HL-60/S4 treated with phorbol 12-myristate 13-acetate at 8.2 ng/mL for 4 days and 3 days (cell line): ENCODE measurements around the gene CACNA2D4.

Experiments used
- in situ Hi-C: fragments of 300-500 bp; cut with MboI; formaldehyde crosslinking; loops from 2 replicates; pipeline ENCODE4 v1.15.0; 2022; ENCODE audit warnings: low sequenced_read_pairs

The CACNA2D4 gene

GRCh38 chr12:1836241-1836803 lies 82.1 kb downstream of the CACNA2D4 start:
- in situ Hi-C loops, result no loop called here

- in situ Hi-C loops, result no loop called here
Measured at GRCh38 chr12:1835211-1836131, 83.0 kb downstream of the CACNA2D4 start.

- in situ Hi-C loops, result no loop called here
Measured at GRCh38 chr12:1834186-1834925, 84.1 kb downstream of the CACNA2D4 start.

- in situ Hi-C loops, result no loop called here
Measured at GRCh38 chr12:1833596-1834028, 84.8 kb downstream of the CACNA2D4 start.

- in situ Hi-C loops, result no loop called here
Measured at GRCh38 chr12:1832801-1833595, 85.5 kb downstream of the CACNA2D4 start.

GRCh38 chr12:1830981-1831963 lies 87.2 kb downstream of the CACNA2D4 start:
- in situ Hi-C loops, result no loop called here

GRCh38 chr12:1830401-1830845 lies 88.0 kb downstream of the CACNA2D4 start:
- in situ Hi-C loops, result no loop called here

GRCh38 chr12:1829306-1829900 lies 89.0 kb downstream of the CACNA2D4 start:
- in situ Hi-C loops, result no loop called here

- in situ Hi-C loops, result no loop called here
Measured at GRCh38 chr12:1828856-1829255, 89.6 kb downstream of the CACNA2D4 start.

- in situ Hi-C loops, result no loop called here
Measured at GRCh38 chr12:1827826-1828805, 90.3 kb downstream of the CACNA2D4 start.

- in situ Hi-C loops, result no loop called here
Measured at GRCh38 chr12:1826867-1827705, 91.4 kb downstream of the CACNA2D4 start.

GRCh38 chr12:1826401-1826800 lies 92.1 kb downstream of the CACNA2D4 start:
- in situ Hi-C loops, result no loop called here

GRCh38 chr12:1825382-1826102 lies 92.9 kb downstream of the CACNA2D4 start:
- in situ Hi-C loops, result no loop called here

- in situ Hi-C loops, result no loop called here
Measured at GRCh38 chr12:1823237-1823636, 95.2 kb downstream of the CACNA2D4 start.

GRCh38 chr12:1822699-1823098 lies 95.8 kb downstream of the CACNA2D4 start:
- in situ Hi-C loops, result no loop called here

- in situ Hi-C loops, result no loop called here
Measured at GRCh38 chr12:1821805-1822204, 96.6 kb downstream of the CACNA2D4 start.
